22Rv1 (cell line): ENCODE data around the gene CSTF2T.

ENCODE experiments used
- CTCF ChIP-seq: fragments of 450-650 bp; IDR thresholded peaks from 2 replicates; pipeline ENCODE4 v1.5.1; 2017; ENCODE audit warnings: mild to moderate bottlenecking
- ZFX ChIP-seq: fragments of 450-650 bp; IDR thresholded peaks from 2 replicates; pipeline ENCODE4 v1.6.1; 2017; ENCODE audit warnings: antibody characterized with exemption, borderline replicate concordance

- no peak for TF ChIP-seq CTCF
- TF ChIP-seq ZFX: no peak
Observed at GRCh38 chr10:51698473-51699063, 827 bp downstream of the CSTF2T start.
